Measurements from ENCODE around the gene TOMM70. TPM values are rescaled to one million over a fixed set of nuclear protein-coding genes. Genes with fewer than 3 reads are reported as not detected.

TOMM70 gene
- total RNA-seq, 1 donor from 2014 or later: 44.6 TPM

DNA sequence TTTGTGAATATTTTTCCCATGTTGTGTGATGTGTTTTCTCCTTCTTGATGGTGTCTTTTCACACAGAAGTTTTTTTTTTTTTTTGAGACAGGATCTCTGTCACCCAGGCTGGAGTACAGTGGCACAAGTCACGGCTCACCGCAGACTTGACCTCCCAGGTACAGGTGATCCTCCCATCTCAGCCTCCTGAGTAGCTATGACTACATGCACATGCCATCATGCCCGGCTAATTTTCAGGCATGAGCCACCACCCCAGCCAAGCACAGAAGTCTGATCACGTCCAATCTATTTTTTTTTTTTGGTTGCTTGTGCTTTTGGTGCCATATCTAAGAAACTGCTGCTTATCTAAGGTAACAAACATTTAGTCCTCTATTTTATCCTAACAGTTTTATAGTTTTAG lies 24.6 kb downstream of the TOMM70 start:
- no peaks in the 10 kb centered on the region for H3K4me1 Mint-ChIP-seq (ENCODE audit: unreplicated experiment)
- peaks cover 34% of the 10 kb centered on the region for H3K36me3 Mint-ChIP-seq
- no peak for DNase-seq (ENCODE audit: extremely low spot score, unreplicated experiment)
- H3K27ac Mint-ChIP-seq: no peak overlapping the region
- TF ChIP-seq, protein P1, sequence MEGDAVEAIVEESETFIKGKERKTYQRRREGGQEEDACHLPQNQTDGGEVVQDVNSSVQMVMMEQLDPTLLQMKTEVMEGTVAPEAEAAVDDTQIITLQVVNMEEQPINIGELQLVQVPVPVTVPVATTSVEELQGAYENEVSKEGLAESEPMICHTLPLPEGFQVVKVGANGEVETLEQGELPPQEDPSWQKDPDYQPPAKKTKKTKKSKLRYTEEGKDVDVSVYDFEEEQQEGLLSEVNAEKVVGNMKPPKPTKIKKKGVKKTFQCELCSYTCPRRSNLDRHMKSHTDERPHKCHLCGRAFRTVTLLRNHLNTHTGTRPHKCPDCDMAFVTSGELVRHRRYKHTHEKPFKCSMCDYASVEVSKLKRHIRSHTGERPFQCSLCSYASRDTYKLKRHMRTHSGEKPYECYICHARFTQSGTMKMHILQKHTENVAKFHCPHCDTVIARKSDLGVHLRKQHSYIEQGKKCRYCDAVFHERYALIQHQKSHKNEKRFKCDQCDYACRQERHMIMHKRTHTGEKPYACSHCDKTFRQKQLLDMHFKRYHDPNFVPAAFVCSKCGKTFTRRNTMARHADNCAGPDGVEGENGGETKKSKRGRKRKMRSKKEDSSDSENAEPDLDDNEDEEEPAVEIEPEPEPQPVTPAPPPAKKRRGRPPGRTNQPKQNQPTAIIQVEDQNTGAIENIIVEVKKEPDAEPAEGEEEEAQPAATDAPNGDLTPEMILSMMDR (conservative IDR thresholded peaks at IDR 0.05): no peak
- H3K9me3 Mint-ChIP-seq: no peaks in the 10 kb centered on the region
- H3K27me3 Mint-ChIP-seq: no peaks in the 10 kb centered on the region
- H3K4me3 Mint-ChIP-seq: no peak overlapping the region

DNA sequence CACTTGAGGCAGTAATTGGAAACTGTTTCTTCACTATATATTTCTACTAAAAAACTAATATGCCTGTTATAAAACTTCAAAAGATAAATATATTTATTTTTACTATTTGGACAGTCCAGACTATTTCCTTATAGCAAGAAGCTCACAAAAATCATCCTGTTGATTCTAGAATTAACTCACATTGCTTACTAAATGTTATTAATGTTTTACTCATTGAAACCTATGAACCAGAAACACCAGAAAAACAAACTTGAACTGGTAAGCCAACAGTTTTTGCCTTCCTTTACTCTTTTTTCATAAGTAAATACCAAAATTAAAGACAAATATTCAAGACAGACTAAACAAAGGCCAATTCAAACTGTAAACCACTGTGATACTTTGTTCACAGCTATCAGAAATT lies 26.4 kb downstream of the TOMM70 start:
- TF ChIP-seq, protein P1 (conservative IDR thresholded peaks at IDR 0.05): no peak
- DNase-seq (ENCODE audit: extremely low spot score, unreplicated experiment): no peak
- Mint-ChIP-seq H3K27ac (no peak overlapping the region), H3K4me1 (ENCODE audit: unreplicated experiment) (no peaks in the 10 kb centered on the region), H3K27me3 (no peaks in the 10 kb centered on the region), H3K4me3 (no peak overlapping the region), H3K9me3 (no peaks in the 10 kb centered on the region), H3K36me3 (peaks cover 27% of the 10 kb centered on the region)

DNA sequence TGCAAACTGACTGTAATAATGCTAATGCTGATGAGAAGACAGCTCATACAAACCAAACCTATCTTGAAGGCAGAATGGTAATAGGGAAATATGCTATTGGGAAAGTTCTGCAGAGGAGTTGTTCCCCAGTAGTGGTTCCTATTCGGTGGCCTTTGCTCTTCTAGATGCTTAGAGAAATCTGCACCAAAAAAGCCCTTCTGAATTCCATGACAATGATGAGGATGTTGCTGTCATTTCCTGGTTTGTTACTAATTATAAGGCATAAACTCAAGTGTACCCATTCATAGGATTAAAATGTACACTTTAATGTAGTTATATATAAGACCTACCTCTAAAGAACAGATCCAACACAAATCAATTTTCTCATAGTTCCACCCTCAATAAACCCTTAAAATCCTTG lies 30.1 kb downstream of the TOMM70 start:
- Mint-ChIP-seq H3K27ac (no peak overlapping the region), H3K36me3 (peaks cover 26% of the 10 kb centered on the region), H3K4me3 (no peak overlapping the region), H3K9me3 (no peaks in the 10 kb centered on the region), H3K27me3 (no peaks in the 10 kb centered on the region), H3K4me1 (ENCODE audit: unreplicated experiment) (no peaks in the 10 kb centered on the region)
- TF ChIP-seq, protein P1 (conservative IDR thresholded peaks at IDR 0.05): no peak
- no peak for DNase-seq (ENCODE audit: extremely low spot score, unreplicated experiment)

DNA sequence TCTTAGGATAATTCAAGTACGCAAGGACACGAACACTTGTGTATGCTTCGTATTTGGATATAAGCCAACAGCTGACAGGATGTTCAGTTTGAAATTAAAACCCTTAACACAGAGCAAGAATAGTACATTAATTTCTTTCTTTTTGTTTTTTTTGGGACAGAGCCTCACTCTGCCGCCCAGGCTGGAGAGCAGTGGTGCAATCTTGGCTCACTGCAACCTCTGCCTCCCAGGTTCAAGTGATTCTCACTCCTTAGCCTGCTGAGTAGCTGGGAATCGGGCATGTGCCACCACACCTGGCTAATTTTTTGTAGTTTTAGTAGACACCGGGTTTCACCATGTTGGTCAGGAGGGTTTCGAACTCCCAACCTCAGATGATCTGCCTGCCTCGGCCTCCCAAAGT lies 32.4 kb downstream of the TOMM70 start:
- Mint-ChIP-seq H3K4me3 (no peak overlapping the region), H3K9me3 (no peaks in the 10 kb centered on the region), H3K27ac (no peak overlapping the region), H3K36me3 (peaks cover 31% of the 10 kb centered on the region), H3K27me3 (no peaks in the 10 kb centered on the region), H3K4me1 (ENCODE audit: unreplicated experiment) (no peaks in the 10 kb centered on the region)
- TF ChIP-seq, protein P1 (conservative IDR thresholded peaks at IDR 0.05): no peak
- DNase-seq (ENCODE audit: extremely low spot score, unreplicated experiment): no peak

DNA sequence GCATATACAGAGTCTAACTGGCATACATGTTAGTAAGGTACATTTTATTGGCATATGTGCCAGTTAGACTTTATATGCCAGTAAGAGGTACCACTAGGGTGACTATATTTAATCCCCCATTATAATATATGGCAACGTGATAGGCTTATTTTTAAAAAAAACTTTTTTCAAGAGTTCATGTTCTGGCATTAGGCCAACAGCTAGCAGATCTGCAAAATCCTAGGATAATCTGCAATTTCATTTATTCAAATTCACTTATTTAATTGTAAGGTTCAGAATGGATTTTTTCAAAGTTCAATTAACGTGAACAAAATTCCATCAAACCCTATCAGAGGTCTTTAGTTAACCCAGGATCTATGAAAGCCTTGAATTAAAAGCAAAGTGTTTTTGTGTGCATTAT lies 34.5 kb downstream of the TOMM70 start:
- H3K36me3 Mint-ChIP-seq: peaks cover 34% of the 10 kb centered on the region
- H3K27me3 Mint-ChIP-seq: no peaks in the 10 kb centered on the region
- H3K27ac Mint-ChIP-seq: no peak overlapping the region
- peaks cover 5% of the 10 kb centered on the region for H3K9me3 Mint-ChIP-seq
- DNase-seq (ENCODE audit: extremely low spot score, unreplicated experiment): no peak
- TF ChIP-seq, protein P1 (conservative IDR thresholded peaks at IDR 0.05): no peak
- no peaks in the 10 kb centered on the region for H3K4me1 Mint-ChIP-seq (ENCODE audit: unreplicated experiment)
- H3K4me3 Mint-ChIP-seq: no peak overlapping the region

DNA sequence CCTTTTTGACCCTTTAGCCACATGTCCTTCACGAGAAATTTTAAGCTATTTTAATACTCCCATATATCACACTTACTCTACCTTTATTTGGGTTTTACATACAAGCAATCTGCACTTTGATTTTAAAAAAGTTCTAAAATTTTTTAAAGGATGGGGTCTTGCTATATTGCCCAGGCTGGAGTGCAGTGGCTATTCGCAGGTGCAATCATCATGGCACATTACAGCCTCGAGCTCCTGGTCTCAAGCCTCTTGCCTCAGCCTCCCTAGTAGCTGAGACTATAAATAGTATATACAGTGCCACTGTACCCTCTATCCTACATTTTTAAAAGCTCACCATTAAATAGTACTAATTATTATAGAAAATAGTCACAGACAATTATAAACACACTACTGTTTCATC lies 36.5 kb downstream of the TOMM70 start:
- H3K27ac Mint-ChIP-seq: no peak overlapping the region
- TF ChIP-seq, protein P1 (conservative IDR thresholded peaks at IDR 0.05): no peak
- no peak for DNase-seq (ENCODE audit: extremely low spot score, unreplicated experiment)
- H3K4me3 Mint-ChIP-seq: no peak overlapping the region
- no peaks in the 10 kb centered on the region for H3K4me1 Mint-ChIP-seq (ENCODE audit: unreplicated experiment)
- H3K36me3 Mint-ChIP-seq: peaks cover 41% of the 10 kb centered on the region
- H3K27me3 Mint-ChIP-seq: no peaks in the 10 kb centered on the region
- peaks cover 5% of the 10 kb centered on the region for H3K9me3 Mint-ChIP-seq

Data from type B pancreatic cell (in vitro differentiated cells).